Gastroesophageal sphincter (tissue), 3 donors: Measurements from ENCODE around the gene TNFAIP8L3.

Source experiments
- EP300 ChIP-seq: sonication (generic); formaldehyde crosslinking; IDR thresholded peaks from one replicate; pipeline ENCODE4 v1.6.1; 2017; ENCODE audit warnings: antibody characterized with exemption, mild to moderate bottlenecking
- POLR2A ChIP-seq, 2 donors: fragments of 450-650 bp; IDR thresholded peaks; one replicate each; pipeline ENCODE4 v1.6.1; 2017; ENCODE audit warnings: antibody characterized with exemption in 2 of 2, mild to moderate bottlenecking in 2 of 2, moderate library complexity in 1 of 2
- TF ChIP-seq, protein P1 (sequence below), 4 experiments: fragments of 200-600 bp in 2 of 4; fragments of 450-650 bp in 2 of 4; sonication (generic) in 1 of 4; IDR thresholded peaks; one replicate each; pipeline ENCODE4 v1.5.1; 2017 to 2019; ENCODE audit warnings: antibody characterized with exemption in 4 of 4, mild to moderate bottlenecking in 2 of 4, moderate library complexity in 2 of 4

DNA sequence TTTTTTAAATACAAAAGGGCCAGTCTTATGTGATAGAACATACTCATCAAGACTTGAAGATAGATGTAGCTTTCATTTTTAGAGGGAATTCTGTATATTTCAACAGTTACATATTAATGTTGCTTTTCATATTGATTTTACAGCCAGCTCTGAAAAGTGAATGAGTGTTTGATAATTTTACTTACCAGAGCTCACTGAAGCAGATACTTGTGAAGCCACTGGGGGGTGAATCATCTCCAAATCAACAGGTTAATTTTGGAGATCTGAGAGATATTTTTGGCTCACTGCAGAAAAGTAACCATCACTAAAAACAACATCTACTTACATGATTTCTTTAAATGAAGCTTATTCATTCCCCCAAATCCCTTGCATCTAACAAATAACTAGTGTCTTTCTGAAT, 24.7 kb downstream of the TNFAIP8L3 start:
- TF ChIP-seq, protein P1, sequence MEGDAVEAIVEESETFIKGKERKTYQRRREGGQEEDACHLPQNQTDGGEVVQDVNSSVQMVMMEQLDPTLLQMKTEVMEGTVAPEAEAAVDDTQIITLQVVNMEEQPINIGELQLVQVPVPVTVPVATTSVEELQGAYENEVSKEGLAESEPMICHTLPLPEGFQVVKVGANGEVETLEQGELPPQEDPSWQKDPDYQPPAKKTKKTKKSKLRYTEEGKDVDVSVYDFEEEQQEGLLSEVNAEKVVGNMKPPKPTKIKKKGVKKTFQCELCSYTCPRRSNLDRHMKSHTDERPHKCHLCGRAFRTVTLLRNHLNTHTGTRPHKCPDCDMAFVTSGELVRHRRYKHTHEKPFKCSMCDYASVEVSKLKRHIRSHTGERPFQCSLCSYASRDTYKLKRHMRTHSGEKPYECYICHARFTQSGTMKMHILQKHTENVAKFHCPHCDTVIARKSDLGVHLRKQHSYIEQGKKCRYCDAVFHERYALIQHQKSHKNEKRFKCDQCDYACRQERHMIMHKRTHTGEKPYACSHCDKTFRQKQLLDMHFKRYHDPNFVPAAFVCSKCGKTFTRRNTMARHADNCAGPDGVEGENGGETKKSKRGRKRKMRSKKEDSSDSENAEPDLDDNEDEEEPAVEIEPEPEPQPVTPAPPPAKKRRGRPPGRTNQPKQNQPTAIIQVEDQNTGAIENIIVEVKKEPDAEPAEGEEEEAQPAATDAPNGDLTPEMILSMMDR (IDR thresholded peaks at IDR 0.05): no peak
- TF ChIP-seq POLR2A (IDR thresholded peaks at IDR 0.05): no peak
- no peak for TF ChIP-seq EP300
